SHP77 treated with DMSO at 0.1 percent for 48 hours (cell line): ENCODE results near the gene HTT.
"Not testable (repeated sequence)": the region's sequence is repeated elsewhere in the genome, so short reads cannot be mapped to it uniquely, and the experiment has no call there.

ENCODE experiments used
- DNase-seq: peaks from one replicate; lab custom pipeline; 2025; lab: John Stamatoyannopoulos, UW

HTT gene

GRCh38 chr4:3046162-3046561 lies 28.3 kb upstream of the HTT start:
- no peak for DNase-seq

- no peak for DNase-seq
Measured at GRCh38 chr4:3046623-3047022, 27.9 kb upstream of the HTT start.

DNA sequence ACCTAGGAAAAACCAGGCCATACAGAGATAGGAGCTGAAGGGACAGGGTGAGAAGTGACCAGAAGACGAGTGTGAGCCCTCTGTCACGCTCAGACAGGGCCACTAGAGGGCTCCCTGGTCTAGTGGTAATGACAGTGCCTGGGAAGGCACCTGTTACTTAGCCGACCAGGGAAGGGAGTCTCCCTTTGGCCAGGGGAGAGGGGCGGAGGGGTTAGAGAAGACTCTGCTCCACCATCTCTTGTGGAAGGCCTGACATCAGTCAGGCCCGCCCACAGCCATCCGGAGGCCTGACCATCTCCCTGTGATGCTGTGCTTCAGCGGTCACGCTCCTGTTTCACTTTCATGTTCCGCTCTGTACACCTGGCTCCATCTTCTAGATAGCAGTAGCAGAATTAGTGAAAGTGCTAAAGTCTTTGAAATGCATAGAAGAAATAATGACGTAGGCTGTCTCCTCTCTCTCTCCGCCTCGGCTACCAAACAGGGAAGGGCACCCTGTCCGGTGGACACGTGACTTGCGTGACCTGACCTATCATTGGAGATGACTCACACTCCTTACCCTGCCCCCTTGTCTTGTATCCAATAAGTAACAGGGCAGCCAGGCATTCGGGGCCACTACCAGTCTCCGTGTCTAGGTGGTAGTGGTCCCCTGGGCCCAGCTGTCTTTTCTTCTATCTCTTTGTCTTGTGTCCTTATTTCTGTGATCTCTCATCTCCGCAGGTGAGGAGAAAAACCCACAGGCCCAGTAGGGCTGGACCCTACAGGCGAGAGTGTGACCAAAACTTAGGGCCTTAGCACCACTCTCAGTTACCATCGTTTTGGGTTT lies 26.8 kb upstream of the HTT start:
- DNase-seq = no peak

DNA sequence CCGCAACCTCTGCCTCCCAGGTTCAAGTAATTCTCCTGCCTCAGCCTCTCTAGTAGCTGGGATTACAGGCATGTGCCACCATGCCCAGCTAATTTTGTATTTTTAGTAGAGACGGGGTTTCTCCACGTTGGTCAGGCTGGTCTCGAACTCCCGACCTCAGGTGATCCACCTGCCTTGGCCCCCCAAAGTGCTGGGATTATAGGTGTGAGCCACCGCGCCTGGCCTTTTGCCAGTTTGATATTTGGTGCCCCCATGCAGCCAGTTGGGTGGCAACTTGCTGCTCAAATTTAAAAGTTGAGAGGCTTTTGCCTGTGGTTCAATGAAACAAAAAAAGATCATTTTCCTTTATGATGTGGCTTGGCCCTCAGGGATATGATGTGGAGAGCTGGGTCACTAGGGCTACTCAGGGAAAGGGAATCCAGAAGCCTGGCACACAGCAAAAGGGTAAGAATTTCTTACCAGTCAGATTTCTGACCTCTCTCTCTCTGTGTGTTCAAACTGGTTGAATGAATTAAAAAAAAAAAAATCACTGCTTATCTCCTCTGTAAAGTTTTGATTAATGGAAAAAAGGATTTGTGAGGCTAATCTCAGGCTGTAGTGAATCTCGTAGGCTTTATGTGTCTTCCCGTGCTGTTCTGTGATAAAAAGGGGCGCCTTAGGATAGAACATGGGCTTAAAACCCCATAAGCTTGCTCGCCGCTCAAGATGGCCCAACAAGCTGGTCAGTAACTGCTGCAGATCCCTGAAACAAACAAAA lies 23.2 kb upstream of the HTT start:
- not testable (repeated sequence) for DNase-seq

DNA sequence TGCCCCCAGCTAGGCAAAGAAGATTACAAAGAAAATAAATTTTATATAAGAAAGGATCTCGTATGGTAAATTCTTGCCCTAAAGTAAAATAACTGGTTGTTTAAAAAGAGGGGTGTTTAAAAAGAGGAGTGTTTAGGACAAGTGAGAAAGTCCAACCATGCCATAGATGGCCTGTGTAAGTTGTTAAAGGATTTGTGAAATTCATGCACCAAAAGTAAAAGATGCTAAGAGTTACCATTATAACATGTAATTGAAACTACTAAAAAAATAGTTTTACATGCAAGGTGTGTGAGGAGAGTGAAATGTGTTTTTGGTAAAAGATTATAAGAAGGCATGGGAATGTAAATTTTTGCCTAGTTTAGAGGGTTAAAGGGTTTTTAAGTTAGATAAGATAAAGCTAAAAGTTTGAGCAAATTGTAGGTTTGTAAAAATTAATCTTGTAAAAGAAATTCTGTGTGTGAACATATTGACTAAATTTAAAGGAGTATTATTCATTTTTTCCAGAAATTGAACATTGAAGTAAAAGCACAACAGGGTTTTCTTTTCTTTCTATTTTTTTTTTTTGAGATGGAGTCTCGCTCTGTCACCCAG lies 20.2 kb upstream of the HTT start:
- DNase-seq = no peak

- DNase-seq = no peak
Measured at GRCh38 chr4:3059943-3060342, 14.5 kb upstream of the HTT start.

GRCh38 chr4:3060946-3061345 lies 13.5 kb upstream of the HTT start:
- no peak for DNase-seq

DNA sequence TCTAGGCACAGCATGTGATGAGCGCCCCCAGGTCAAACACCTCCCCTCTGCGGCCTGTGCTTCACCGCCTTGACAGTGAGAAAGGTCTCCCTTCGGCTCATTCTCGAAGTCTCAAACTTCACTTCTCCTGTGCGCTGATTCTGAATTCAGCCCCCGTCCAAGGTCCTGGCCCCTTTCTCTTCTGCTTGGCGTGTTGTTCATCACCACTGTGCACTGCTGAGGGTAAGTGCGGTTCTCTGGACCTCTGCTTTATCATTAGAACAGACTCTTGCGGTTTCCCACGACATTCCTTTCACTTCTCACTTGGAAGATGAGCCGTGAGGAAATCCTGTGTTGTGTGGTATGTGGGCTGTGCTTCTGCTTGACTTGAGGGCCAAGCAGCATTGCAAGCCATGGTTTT lies 12.0 kb upstream of the HTT start:
- DNase-seq = no peak

GRCh38 chr4:3065551-3065950 lies 8.9 kb upstream of the HTT start:
- DNase-seq = no peak

- no peak for DNase-seq
Measured at GRCh38 chr4:3066836-3067400, 7.6 kb upstream of the HTT start.

GRCh38 chr4:3067473-3068001 lies 6.9 kb upstream of the HTT start:
- no peak for DNase-seq

- DNase-seq = no peak
Measured at GRCh38 chr4:3069661-3070199, 4.8 kb upstream of the HTT start.

GRCh38 chr4:3070709-3071500 lies 3.6 kb upstream of the HTT start:
- no peak for DNase-seq

GRCh38 chr4:3071811-3072210 lies 2.7 kb upstream of the HTT start:
- no peak for DNase-seq

DNA sequence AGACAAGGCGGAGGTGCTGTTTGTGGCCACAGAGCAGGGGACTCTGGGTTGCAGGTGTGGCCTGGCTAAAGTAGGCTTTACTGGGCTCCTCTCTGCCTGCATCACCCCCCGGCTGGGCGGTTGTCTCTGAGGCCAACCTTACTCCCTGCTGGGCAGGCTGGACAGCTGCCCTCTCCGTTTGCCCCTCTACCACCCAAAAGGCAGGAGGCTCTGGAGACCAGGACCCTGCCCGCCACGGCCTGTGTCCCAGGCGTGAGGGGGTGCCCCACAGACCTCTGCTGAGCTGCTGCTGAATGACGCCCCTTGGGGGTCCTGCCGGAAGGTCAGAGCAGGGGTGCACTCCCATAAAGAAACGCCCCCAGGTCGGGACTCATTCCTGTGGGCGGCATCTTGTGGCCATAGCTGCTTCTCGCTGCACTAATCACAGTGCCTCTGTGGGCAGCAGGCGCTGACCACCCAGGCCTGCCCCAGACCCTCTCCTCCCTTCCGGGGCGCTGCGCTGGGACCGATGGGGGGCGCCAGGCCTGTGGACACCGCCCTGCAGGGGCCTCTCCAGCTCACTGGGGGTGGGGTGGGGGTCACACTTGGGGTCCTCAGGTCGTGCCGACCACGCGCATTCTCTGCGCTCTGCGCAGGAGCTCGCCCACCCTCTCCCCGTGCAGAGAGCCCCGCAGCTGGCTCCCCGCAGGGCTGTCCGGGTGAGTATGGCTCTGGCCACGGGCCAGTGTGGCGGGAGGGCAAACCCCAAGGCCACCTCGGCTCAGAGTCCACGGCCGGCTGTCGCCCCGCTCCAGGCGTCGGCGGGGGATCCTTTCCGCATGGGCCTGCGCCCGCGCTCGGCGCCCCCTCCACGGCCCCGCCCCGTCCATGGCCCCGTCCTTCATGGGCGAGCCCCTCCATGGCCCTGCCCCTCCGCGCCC lies 1.1 kb upstream of the HTT start:
- DNase-seq = no peak

GRCh38 chr4:3074846-3075651 lies 568 bp downstream of the HTT start:
- no peak for DNase-seq

DNA sequence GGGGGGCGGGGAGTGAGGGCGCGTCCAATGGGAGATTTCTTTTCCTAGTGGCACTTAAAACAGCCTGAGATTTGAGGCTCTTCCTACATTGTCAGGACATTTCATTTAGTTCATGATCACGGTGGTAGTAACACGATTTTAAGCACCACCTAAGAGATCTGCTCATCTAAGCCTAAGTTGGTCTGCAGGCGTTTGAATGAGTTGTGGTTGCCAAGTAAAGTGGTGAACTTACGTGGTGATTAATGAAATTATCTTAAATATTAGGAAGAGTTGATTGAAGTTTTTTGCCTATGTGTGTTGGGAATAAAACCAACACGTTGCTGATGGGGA lies 1.1 kb downstream of the HTT start:
- no peak for DNase-seq

- DNase-seq = no peak
Measured at GRCh38 chr4:3077796-3078195, 3.3 kb downstream of the HTT start.

- no peak for DNase-seq
Measured at GRCh38 chr4:3079694-3080123, 5.2 kb downstream of the HTT start.
